Activated CD8-positive, alpha-beta memory T cell treated with anti-CD3 and anti-CD28 coated beads, Interleukin-2, amount 50 U/mL, for 1 hour (primary cell): ENCODE results near the gene S100A4.
"Not testable (repeated sequence)": the region's sequence is repeated elsewhere in the genome, so short reads cannot be mapped to it uniquely, and the experiment has no call there.

Experiments used
- DNase-seq: peaks from one replicate; pipeline ENCODE4 v3.0.0-alpha.2; 2020; ENCODE audit errors: extremely low read depth

The S100A4 gene

DNA sequence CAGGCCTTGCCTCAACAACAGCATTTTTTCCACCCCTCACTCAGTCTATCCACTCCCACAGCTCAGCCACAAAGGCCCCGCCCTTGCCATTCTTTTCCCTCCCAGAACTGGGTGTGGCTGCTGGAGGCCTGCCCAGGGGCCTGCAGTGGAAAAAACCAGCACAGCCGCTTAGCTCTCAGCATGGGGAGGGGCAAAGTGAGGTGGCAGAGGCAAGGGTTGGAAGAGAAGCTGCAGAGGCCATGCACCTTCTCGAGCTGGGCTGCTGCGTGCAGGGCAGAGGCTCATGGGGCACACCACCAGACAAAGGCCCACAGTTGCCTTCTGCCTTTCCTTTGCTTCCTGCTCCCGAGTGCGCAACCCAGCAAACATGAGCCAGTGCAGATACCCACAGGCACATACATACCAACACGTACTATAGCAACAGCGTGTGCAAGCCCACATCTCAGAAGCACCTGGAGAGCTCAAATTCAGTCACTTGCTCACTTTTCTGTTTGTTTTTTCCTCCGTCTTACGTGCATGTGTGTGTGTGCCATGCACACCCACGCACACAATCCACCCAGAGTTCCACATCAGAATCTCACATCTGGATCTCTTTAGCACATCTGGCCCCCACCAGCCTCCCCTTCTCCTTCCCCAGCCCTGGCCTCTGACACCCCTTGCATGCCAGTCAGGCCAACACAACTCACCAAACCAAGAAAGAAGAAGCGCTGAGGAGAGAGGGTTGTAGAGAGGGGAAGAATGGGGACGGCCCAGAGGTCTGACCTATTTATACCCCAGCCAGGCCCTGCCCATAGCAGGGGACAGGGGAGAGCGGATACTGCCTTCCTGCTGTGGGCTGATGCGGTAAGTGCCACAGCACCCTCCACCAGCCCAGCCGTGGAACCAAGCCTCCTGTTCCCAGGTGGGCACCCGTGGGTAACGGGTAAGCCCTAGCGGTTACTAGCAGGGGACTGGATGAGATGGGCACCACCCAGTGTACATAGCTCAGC lies at the start of gene S100A4:
Gene S100A4, minus strand, starts transcription at position 740 of the 989 bp plus-strand sequence. CDS start 1,012 bp downstream, outside the sequence.
- peak; percentile 77 for DNase-seq

GRCh38 chr1:153592748-153593147 lies 47.1 kb upstream of the S100A4 start:
- DNase-seq, result no peak

DNA sequence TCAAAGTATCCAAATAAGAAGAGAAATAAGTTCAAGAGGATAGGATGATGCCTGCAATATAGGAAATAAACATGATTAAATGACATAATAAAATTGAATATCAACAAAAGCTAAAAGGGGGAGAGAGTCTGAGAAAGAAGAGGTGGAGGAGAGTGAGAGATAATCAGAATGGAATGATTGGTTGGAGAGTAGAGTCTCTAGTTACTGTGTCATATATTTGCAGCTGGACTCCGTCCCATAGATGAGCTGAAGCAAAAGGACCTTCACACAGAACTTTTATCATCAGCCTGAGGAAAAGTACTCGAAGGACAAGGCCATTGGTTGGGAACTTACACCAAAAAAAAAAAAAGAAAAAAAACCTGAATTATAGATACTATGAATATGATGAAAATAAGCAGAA lies 42.9 kb upstream of the S100A4 start:
- no peak for DNase-seq

DNA sequence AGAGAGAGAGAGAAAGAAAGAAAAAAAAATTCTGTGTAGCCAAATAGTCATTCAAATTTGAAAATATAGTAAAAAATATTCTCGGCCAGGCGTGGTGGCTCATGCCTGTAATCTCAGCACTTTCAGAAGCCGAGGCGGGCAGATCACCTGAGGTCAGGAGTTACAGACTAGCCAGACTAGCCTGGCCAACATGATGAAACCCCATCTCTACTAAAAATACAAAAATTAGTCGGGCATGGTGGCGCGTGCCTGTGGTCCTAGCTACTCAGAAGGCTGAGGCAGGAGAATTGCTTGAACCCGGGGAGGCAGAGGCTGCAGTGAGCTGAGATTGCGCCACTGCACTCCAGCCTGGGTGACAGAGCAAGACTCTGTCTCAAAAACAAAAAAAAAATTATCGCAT lies 42.4 kb upstream of the S100A4 start:
- not testable (repeated sequence) for DNase-seq

GRCh38 chr1:153587314-153587713 lies 41.7 kb upstream of the S100A4 start:
- DNase-seq, result no peak

GRCh38 chr1:153586347-153586746 lies 40.7 kb upstream of the S100A4 start:
- no peak for DNase-seq

DNA sequence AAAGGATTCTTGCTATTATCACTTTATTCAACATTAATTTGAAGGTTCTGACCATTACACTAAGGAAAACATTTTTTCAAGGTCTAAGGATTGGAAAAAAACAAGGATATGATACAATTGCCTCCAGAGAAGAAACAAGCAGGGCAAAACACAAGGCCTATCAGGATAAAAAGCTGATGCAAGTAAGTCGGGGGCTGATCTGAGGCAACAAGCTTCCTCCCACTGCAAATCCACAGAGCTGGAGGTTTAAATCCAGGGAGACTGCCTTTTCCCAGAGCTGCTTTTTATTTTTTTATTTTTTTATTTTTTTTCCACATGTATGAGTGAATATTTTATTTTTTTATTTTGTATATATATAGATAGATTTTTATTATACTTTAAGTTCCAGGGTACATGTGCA lies 39.4 kb upstream of the S100A4 start:
- no peak for DNase-seq

DNA sequence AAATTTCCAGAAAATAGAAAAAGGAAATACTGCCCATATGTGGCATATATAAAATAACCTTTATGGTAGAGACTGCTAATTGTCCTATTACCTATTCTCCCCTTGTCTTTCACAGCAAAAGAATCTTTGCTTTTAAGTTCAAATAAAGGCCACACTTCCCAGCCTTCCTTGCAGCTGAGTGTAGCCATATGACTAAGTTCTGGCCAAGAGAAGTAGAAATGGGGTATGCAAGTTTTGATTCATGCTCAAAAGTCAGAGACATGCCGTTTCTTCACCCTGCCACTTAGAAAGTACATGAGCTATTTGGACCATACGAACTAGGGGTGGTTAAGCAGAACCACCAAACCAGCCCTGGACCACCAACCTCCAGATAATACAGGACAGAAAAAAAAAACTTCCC lies 38.4 kb upstream of the S100A4 start:
- DNase-seq, result no peak

- DNase-seq, result not testable (repeated sequence)
Observed at GRCh38 chr1:153583514-153583913, 37.9 kb upstream of the S100A4 start.

GRCh38 chr1:153582836-153583235 lies 37.2 kb upstream of the S100A4 start:
- not testable (repeated sequence) for DNase-seq

DNA sequence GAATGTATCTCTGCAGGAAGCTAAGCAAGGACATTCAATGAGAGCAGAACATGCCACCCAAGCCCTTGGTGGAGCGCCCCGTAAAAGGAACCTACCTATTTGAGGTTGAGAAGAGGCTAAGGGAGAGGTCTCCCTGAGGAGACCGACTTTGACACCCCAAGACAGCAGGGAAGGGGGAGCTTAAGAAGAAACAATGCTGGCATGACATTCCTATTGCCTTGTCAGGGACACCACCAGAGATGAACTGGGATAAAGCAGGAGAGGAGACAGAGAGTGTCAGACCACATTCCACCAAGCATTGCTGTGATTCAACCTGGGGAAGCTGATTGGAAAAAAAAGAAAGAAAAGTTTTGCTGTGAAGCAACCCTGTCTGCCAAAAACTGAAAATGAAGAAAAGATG lies 33.3 kb upstream of the S100A4 start:
- no peak for DNase-seq

DNA sequence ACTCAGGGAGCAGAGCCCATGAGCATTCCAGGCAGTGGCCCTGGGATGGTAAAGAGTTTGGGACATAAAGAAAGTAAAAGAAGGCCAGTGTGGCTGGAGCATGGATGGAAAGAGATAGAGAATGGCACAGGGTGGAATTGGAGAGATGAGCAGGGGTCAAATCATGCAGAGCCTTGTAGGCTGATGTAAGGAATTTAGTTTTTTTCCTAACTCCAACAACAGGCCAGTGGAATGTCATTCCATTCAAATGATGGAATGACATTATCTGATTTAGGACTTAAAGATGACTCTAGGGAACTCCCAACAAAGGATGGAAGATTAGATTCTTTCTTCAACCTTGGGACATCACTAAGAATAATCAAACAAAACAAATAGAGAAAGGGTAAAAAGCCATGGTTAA lies 32.9 kb upstream of the S100A4 start:
- DNase-seq, result no peak

GRCh38 chr1:153577624-153578051 lies 32.0 kb upstream of the S100A4 start:
- DNase-seq, result no peak

GRCh38 chr1:153577138-153577537 lies 31.5 kb upstream of the S100A4 start:
- DNase-seq, result no peak

- not testable (repeated sequence) for DNase-seq
Observed at GRCh38 chr1:153575497-153575896, 29.9 kb upstream of the S100A4 start.

GRCh38 chr1:153575081-153575491 lies 29.5 kb upstream of the S100A4 start:
- DNase-seq, result not testable (repeated sequence)

DNA sequence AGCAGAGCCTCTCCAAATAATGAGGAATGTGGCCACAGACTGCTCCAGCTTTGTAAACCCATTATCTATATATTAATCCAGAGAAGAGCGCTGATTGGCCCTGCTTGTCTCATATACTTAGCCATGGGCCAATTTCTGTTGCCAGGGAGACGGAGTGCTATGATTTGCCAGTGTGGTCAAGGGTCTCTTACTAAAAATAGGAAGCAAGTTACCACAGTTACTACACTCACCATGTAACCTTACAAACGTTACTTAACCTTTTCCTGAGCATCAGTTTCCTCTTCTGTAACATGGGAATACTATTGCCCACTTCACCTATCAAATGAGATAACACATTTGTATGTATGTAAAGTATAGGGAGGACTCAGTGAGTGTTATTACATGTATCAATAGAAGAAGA lies 27.7 kb upstream of the S100A4 start:
- no peak for DNase-seq

GRCh38 chr1:153572569-153573015 lies 27.0 kb upstream of the S100A4 start:
- DNase-seq, result no peak

- no peak for DNase-seq
Observed at GRCh38 chr1:153571706-153572105, 26.1 kb upstream of the S100A4 start.

DNA sequence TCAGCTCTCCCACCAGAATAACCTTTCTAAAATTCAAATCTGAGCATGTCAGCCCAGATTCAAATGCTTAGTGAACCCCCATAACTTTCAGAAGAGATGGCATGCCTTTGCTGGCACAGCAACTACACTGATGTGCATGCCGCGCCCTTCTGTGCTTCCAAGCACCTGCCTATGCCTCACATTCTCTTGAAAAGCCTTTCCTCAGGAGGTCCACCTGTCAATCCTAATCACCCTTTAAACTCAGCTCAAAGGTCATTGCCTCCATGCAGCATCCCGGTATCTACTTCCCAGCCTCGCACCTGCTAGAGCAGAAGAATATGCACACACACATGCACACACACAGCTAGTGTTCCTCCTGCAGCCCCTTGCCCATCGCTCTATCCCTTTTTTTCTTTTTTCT lies 25.3 kb upstream of the S100A4 start:
- no peak for DNase-seq

GRCh38 chr1:153569465-153569864 lies 23.9 kb upstream of the S100A4 start:
- DNase-seq, result no peak

GRCh38 chr1:153568367-153569099 lies 22.9 kb upstream of the S100A4 start:
- DNase-seq, result peak; percentile 61
